Right lobe of liver (tissue), 6 donors: ENCODE data around the gene C14orf132. TPM values are rescaled to one million over a fixed set of nuclear protein-coding genes. Genes with fewer than 3 reads are reported as not detected.

Experiments
- ATAC-seq, 4 donors: fragments of 200-7000 bp; cut with Tn5 transposase; one replicate each; pipeline ENCODE4 v1.9.1; 2020; ENCODE audit warnings: mild to moderate bottlenecking in 4 of 4, moderate library complexity in 4 of 4
- DNase-seq, 3 donors: peaks; one replicate each; pipeline ENCODE4 v3.0.0-alpha.2; 2020
- H3K27ac ChIP-seq, 3 donors: fragments of 200-600 bp; one replicate each; pipeline ENCODE4 v1.8.0; 2022
- H3K27me3 ChIP-seq, 2 donors: fragments of 200-600 bp; one replicate each; pipeline ENCODE4 v1.8.0; 2022
- H3K36me3 ChIP-seq, 4 donors: fragments of 200-600 bp; sonication (generic) in 1 of 4; one replicate each; pipeline versions ENCODE4 v1.5.1 to v1.8.0; 2017 to 2022; ENCODE audit warnings: control low read depth in 1 of 4
- H3K4me1 ChIP-seq, 4 donors: fragments of 200-600 bp; sonication (generic) in 1 of 4; one replicate each; pipeline versions ENCODE4 v1.5.1 to v1.8.0; 2017 to 2022; ENCODE audit warnings: control low read depth in 1 of 4
- H3K4me3 ChIP-seq, 3 donors: fragments of 200-600 bp; one replicate each; pipeline ENCODE4 v1.8.0; 2022
- H3K9me3 ChIP-seq, 4 donors: fragments of 200-600 bp; sonication (generic) in 1 of 4; one replicate each; pipeline versions ENCODE4 v1.5.1 to v1.8.0; 2017 to 2022; ENCODE audit warnings: control low read depth in 1 of 4
- POLR2A ChIP-seq: fragments of 450-650 bp; IDR thresholded peaks from one replicate; pipeline ENCODE4 v1.6.1; 2017; ENCODE audit warnings: antibody characterized with exemption, mild to moderate bottlenecking
- WGBS: methylation state at CpG from one replicate; pipeline ENCODE4 v1.1.6; 2018; ENCODE audit warnings: low coverage, low lambda C conversion rate; ENCODE audit not compliant: insufficient coverage; ENCODE audit errors: missing lambda C conversion rate; 5-methylcytosine and 5-hydroxymethylcytosine counted together
- intact Hi-C, 2 donors: fragments of 100-400 bp; cut with DNase I; formaldehyde crosslinking; loops; one replicate each; pipeline versions ENCODE4 v1.11.2 to v1.14.1; 2022
- total RNA-seq, 6 experiments: library from RNA; depleted of rRNA in 2 of 6; stranded (reverse); fragments of >200 nt in 2 of 6; fragmentation: NEBNext Ultra II Directional in 3 of 6; extraction: Animal tissue kit (Norgen Biotek cat#: 25700) in 3 of 6; gene quantifications; one replicate each; pipeline versions ENCODE4 v1.1.0 to v1.2.4, GENCODE V29; 2016 to 2023
- TF ChIP-seq, protein P1 (sequence below), 4 donors: fragments of 200-600 bp in 3 of 4; fragments of 450-650 bp in 1 of 4; IDR thresholded peaks; one replicate each; pipeline versions ENCODE4 v1.5.1 to v1.8.0; 2016 to 2022; ENCODE audit warnings: antibody characterized with exemption in 4 of 4, mild to moderate bottlenecking in 2 of 4
- donor health status: DM: no; HTN: yes; CAD: no.
- donor health status: DM: no; HTN: no; CAD: no.
- donor health status: DM: no; HTN: no; CAD: no.
- donor health status: DM: no; HTN: yes; CAD: no.
- donor health status: DM: no; HTN: yes; CAD: no.

Gene C14orf132
- total RNA-seq, 6 experiments from 2014 or later = 1.7 to 6.9 (median 3.3) TPM

DNA sequence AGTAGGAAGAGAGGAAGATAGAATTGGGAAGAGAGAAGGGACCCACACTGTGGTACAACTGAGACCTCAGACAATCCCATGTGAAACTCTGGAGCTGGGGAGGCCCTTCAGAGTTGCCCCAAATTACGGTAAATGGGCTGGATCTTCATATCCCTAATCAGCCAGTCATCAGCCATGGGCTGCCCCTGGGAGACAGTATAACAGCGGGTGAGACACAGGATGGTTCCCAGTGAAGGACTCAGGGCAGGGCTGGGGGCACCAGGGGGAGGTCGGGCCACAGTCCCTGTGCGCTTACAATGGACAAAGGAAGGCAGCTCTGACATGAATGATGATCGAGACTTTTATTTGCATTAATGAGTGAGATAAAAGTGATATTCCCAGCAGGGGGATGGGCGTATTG is 91.2 kb downstream of the C14orf132 start:
- H3K36me3 ChIP-seq = no peaks in the 10 kb centered on the region
- ATAC-seq = no peak
- WGBS = 73% methylated on average over 6 of the region's 6 CpGs
- no peak for DNase-seq
- TF ChIP-seq POLR2A = no peak
- TF ChIP-seq, protein P1, sequence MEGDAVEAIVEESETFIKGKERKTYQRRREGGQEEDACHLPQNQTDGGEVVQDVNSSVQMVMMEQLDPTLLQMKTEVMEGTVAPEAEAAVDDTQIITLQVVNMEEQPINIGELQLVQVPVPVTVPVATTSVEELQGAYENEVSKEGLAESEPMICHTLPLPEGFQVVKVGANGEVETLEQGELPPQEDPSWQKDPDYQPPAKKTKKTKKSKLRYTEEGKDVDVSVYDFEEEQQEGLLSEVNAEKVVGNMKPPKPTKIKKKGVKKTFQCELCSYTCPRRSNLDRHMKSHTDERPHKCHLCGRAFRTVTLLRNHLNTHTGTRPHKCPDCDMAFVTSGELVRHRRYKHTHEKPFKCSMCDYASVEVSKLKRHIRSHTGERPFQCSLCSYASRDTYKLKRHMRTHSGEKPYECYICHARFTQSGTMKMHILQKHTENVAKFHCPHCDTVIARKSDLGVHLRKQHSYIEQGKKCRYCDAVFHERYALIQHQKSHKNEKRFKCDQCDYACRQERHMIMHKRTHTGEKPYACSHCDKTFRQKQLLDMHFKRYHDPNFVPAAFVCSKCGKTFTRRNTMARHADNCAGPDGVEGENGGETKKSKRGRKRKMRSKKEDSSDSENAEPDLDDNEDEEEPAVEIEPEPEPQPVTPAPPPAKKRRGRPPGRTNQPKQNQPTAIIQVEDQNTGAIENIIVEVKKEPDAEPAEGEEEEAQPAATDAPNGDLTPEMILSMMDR (IDR thresholded peaks at IDR 0.05) = no peak
- no peak overlapping the region for H3K4me3 ChIP-seq
- no peaks in the 10 kb centered on the region for H3K9me3 ChIP-seq
- intact Hi-C loops = no loop called here
- H3K27ac ChIP-seq = no peak overlapping the region
- H3K4me1 ChIP-seq = no peaks in the 10 kb centered on the region
- H3K27me3 ChIP-seq = no peaks in the 10 kb centered on the region

DNA sequence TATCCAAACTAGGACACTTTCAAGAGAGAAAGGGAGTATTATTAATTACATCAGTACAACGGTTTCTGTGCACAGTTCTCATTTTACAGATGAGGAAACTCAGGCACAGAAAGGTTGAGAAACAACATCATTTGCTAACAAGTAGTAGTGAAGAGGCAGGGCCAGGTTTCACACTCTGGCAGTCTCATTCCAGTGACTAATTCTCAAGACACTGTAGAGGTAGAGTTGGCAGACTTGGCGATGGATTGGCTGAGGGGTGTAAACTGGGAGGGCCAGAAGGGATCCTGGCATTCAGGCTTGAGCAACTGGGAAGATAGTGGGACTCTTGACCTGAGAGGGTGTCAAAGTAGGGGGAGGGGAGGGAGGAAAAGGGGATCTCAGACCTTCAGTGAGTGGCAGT is 91.7 kb downstream of the C14orf132 start:
- intact Hi-C loops = no loop called here

DNA sequence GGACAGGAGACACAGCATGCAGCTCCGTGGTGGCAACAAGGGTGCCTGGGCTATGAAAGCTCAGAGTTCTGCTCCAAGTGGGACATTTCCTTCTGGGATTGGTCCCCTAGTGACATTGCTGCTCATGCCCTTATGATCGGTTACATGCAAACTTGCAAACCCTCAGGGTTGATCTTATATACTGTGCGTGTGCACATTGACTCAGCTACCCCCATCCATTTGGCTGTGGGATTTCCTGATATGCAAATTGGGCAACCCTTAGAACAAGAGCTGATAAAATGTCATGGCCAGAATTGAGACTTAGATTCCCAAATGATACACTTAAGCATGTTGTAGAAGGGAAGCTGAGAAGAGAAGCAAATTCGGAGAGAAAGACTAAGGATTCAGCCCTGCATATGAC is 92.7 kb downstream of the C14orf132 start:
- no peak for DNase-seq
- 39% methylated on average over 2 of the region's 4 CpGs for WGBS
- H3K27ac ChIP-seq = no peak overlapping the region
- ATAC-seq = no peak
- H3K27me3 ChIP-seq = no peaks in the 10 kb centered on the region
- no peaks in the 10 kb centered on the region for H3K4me1 ChIP-seq
- H3K36me3 ChIP-seq = no peaks in the 10 kb centered on the region
- TF ChIP-seq, protein P1 (IDR thresholded peaks at IDR 0.05) = no peak
- TF ChIP-seq POLR2A = no peak
- no peaks in the 10 kb centered on the region for H3K9me3 ChIP-seq
- intact Hi-C loops = no loop called here
- no peak overlapping the region for H3K4me3 ChIP-seq

More for the DNA sequence above, 91.7 kb downstream of the C14orf132 start:
- no peaks in the 10 kb centered on the region for H3K36me3 ChIP-seq
- H3K27me3 ChIP-seq = no peaks in the 10 kb centered on the region
- H3K27ac ChIP-seq = no peak overlapping the region
- H3K4me1 ChIP-seq = no peaks in the 10 kb centered on the region
- TF ChIP-seq POLR2A = no peak
- TF ChIP-seq, protein P1 (IDR thresholded peaks at IDR 0.05) = no peak
- no peaks in the 10 kb centered on the region for H3K9me3 ChIP-seq
- no peak overlapping the region for H3K4me3 ChIP-seq
- WGBS = 40% methylated on average over 2 of the region's 2 CpGs
- no peak for DNase-seq
- ATAC-seq = no peak

DNA sequence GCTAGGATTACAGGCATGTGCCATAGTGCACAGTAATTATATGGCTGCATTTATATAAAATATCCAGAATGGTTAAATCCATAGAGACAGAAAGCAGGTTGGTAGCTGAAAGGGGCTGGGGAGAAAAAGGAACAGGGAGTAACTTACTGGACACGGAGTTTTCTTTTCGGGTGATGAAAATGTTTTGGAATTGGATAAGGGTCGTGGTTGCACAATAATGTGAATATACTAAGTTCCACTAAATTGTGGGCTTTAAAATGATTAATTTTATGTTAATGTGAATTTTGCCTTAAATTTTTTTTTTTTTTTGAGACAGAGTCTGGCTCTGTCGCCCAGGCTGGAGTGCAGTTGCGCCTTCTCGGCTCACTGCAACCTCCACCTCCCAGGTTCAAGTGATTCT is 95.3 kb downstream of the C14orf132 start:
- H3K27me3 ChIP-seq = no peaks in the 10 kb centered on the region
- no peak for ATAC-seq
- TF ChIP-seq POLR2A = no peak
- TF ChIP-seq, protein P1 (IDR thresholded peaks at IDR 0.05) = no peak
- H3K4me1 ChIP-seq = no peaks in the 10 kb centered on the region
- H3K4me3 ChIP-seq = no peak overlapping the region
- H3K9me3 ChIP-seq = no peaks in the 10 kb centered on the region
- 70% methylated on average over 6 of the region's 6 CpGs for WGBS
- intact Hi-C loops = no loop called here
- H3K36me3 ChIP-seq = no peaks in the 10 kb centered on the region
- no peak for DNase-seq
- no peak overlapping the region for H3K27ac ChIP-seq

DNA sequence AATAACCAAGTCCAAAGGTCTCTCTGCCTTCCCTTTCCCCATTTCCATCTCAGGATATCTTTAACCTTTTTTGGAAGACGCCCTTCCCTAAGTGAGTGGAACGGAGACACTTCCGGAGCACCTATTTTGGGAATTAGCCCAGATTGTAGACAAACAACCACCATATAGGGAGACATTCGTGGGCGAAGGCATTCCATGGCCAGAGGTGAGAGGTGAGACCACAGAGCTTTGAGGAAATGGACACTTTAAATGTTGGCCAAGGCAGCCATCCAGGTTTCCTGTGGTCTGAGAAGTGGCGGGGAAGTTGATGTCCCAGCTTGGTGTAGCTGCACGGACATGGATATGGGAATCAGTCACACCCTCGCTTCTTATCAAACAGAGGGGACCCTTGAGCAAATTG is 96.1 kb downstream of the C14orf132 start:
- no peaks in the 10 kb centered on the region for H3K36me3 ChIP-seq
- no peaks in the 10 kb centered on the region for H3K9me3 ChIP-seq
- no peaks in the 10 kb centered on the region for H3K4me1 ChIP-seq
- TF ChIP-seq, protein P1 (IDR thresholded peaks at IDR 0.05) = no peak
- TF ChIP-seq POLR2A = no peak
- DNase-seq (peak in 1 of 3 donors; percentile 28), ATAC-seq (peak in 3 of 4 donors; percentile 52 to 76 (median 70))
- no peak overlapping the region for H3K4me3 ChIP-seq
- no peaks in the 10 kb centered on the region for H3K27me3 ChIP-seq
- intact Hi-C loops = no loop called here
- H3K27ac ChIP-seq = peak overlapping the region in 1 of 3 donors; percentile 22
- WGBS = 43% methylated on average over 8 of the region's 8 CpGs
